Ishikawa (cell line): ENCODE results near the gene CIB1.

ENCODE experiments used
- MAX ChIP-seq: IDR thresholded peaks from 2 replicates; pipeline ENCODE4 v1.6.1; 2012
- RAD21 ChIP-seq: IDR thresholded peaks from 2 replicates; pipeline ENCODE4 v1.6.1; 2012; ENCODE audit warnings: low read depth
- TCF12 ChIP-seq: IDR thresholded peaks from 2 replicates; pipeline ENCODE4 v1.6.1; 2012; ENCODE audit warnings: low read depth

- TF ChIP-seq MAX, result no peak
- TF ChIP-seq TCF12, result no peak
- TF ChIP-seq RAD21, result no peak
Measured at GRCh38 chr15:90223441-90224165, 10.1 kb downstream of the CIB1 start.
